Measurements from ENCODE around the gene BICRAL. TPM values are rescaled to one million over a fixed set of nuclear protein-coding genes. Genes with fewer than 3 reads are reported as not detected.

BICRAL gene
- polyA plus RNA-seq, 2 donors, result 2.4 to 3.0 TPM

DNA sequence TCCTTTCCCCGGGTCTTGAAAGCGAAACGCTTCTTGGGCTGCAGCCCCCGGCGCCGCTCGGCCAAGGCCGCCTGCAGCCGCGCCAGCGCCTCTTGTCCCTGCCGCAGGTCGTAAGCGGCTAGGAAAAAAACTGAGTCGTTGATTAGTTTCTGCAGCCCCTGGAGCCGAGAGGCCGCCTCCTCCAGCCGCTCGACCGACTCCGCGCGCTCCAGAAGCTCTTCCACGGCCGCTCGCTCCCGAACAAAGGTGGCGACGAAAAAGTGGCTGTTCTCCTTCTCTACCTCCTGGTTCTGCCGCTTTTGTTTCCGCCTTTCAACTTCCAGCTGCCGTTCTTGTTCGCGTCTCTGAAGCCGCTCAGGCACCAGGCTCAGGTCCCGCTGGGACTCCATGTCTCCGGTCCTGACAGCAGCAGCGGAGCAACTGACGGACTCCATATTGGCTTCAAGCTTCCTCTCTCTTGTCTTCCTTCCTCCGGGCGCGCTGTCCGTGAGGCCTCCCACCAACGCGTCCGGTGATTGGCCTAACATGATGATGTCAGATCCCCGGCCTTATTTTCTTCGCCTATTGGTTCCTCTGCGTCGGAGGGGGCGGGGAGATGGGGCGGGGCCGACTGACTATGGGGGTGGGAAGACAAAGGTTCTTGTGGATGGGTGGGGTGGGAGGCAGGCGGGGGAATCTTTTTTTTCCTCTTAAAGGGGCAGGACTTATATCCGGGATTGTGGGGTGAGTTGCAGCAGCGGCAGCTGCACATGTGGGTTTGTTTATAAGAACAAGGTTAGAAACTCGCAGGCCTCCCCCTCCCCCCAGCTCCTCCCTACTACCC is 36.0 kb upstream of the BICRAL start, which contains the start of gene TBCC:
TBCC (minus strand) TSS at position 464 of the 823 bp plus-strand sequence; CDS start at position 434, 30 bp downstream.
- Histone ChIP-seq H3K4me1 (ENCODE audit: control insufficient read depth in 2 of 2, insufficient read depth in 2 of 2, low read length in 1 of 2) (peaks cover 2 to 7% of the 10 kb centered on the region in 2 donors), H3K36me3 (ENCODE audit: control insufficient read depth in 2 of 2, insufficient read depth in 2 of 2, low read length in 1 of 2) (no peaks in the 10 kb centered on the region)
- 1% methylated on average over 56 to 57 of the region's 57 CpGs for WGBS, 2 donors

DNA sequence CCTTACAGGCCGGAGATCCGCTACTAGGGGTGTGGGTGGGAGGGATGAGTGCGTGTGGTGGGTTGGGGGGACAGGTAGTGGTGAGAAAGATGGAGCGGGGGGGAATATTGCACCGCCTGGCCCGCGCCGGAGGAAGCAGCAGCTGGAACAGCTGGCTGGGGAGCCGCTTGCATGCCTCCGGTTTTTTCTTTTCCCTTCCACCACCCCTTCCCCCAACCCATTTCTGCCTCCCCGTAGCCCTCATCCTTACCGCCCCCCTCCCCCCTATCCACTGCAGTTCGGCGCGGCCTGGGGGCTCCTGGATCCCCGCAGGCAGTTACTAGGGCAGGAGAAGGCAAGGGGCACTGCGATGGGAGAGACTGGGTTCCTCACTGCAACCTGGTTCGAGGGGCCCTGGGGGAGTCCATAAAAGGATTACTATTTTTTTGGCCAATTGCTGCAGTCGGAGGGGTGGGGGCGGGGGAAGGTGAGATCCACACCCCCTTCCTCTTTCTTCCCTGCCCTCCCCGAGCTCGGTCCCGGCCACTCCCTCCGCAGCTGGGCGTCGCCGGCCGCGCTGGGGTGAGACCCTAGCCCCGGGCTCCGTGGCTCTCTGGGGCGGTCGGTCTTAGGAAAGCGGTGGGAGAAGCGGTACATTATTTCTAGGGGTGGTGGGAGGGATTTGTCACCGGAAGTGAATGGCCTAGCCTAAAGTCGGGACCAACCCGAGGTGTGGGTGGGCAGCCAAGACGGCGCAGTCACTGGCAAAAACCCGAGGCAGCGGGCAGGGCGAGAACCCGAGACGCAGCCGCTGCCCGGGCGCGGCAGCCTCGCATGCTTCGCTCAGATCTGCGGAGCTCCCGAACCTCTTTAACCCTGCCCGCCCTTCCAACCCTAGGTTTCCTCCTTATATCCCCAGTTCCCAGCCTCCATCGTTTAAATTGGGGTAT is 35.1 kb upstream of the BICRAL start:
- peaks cover 2 to 7% of the 10 kb centered on the region in 2 donors for H3K4me1 ChIP-seq (ENCODE audit: control insufficient read depth in 2 of 2, insufficient read depth in 2 of 2, low read length in 1 of 2)
- no peaks in the 10 kb centered on the region for H3K36me3 ChIP-seq (ENCODE audit: control insufficient read depth in 2 of 2, insufficient read depth in 2 of 2, low read length in 1 of 2)
- H3K27ac ChIP-seq (ENCODE audit: low read depth in 2 of 2, low read length in 1 of 2), result peak overlapping the region; percentile 96 to 98
- no peaks in the 10 kb centered on the region for H3K9me3 ChIP-seq (ENCODE audit: control insufficient read depth in 2 of 2, insufficient read depth in 1 of 2, low read depth in 1 of 2, low read length in 1 of 2)
- H3K4me3 ChIP-seq (ENCODE audit: low read depth in 1 of 2, low read length in 2 of 2), result peak overlapping the region; percentile 66 to 84
- no peaks in the 10 kb centered on the region for H3K27me3 ChIP-seq (ENCODE audit: control insufficient read depth in 1 of 2, insufficient read depth in 2 of 2, low read length in 2 of 2)
- WGBS, 2 donors, result 0 to 1% methylated on average over 52 to 55 of the region's 55 CpGs

More for the DNA sequence above, 36.0 kb upstream of the BICRAL start, which contains the start of gene TBCC:
- Histone ChIP-seq H3K27ac (ENCODE audit: low read depth in 2 of 2, low read length in 1 of 2) (peak within 1 kb of the TSS; percentile 96 to 98), H3K4me3 (ENCODE audit: low read depth in 1 of 2, low read length in 2 of 2) (peak within 1 kb of the TSS; percentile 84 to 87), H3K9me3 (ENCODE audit: control insufficient read depth in 2 of 2, insufficient read depth in 1 of 2, low read depth in 1 of 2, low read length in 1 of 2) (no peaks in the 10 kb centered on the region), H3K27me3 (ENCODE audit: control insufficient read depth in 1 of 2, insufficient read depth in 2 of 2, low read length in 2 of 2) (no peaks in the 10 kb centered on the region)

DNA sequence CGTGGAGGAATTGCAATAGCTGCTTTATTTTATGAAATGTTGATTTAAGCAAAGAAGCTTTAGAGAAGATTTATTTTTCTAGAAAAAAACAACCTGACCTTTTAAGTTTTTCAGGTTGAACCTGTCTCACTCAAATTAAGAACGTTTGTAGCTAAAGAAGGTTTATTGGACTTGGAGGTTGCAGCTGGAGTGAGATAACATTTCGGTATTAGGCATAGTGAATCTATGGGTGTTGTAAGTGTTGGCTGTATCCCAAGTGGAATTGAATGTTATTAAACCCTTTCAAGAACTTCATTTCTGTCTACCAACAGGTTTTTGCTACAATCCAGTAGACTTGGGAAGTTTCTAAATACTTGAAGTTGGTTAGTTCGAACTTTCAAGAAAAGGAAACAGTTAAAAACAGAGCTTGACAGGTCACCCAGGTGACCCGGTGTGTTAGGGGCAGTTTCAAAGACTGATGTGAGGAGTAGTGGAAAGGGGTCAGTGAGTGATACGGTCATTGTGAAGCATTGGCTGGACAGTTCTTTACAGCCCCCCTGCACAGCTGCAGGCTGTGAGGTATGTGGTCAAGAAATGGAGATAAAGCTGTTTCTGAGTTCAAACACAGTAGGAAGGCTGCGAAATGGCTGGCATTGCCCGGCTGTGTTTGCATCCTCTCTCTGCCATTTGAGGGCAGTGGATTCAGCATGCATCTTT is 33.5 kb upstream of the BICRAL start:
- Histone ChIP-seq H3K4me3 (ENCODE audit: low read depth in 1 of 2, low read length in 2 of 2) (no peak overlapping the region), H3K4me1 (ENCODE audit: control insufficient read depth in 2 of 2, insufficient read depth in 2 of 2, low read length in 1 of 2) (peaks cover 0 to 11% of the 10 kb centered on the region in 2 donors), H3K27me3 (ENCODE audit: control insufficient read depth in 1 of 2, insufficient read depth in 2 of 2, low read length in 2 of 2) (no peaks in the 10 kb centered on the region), H3K27ac (ENCODE audit: low read depth in 2 of 2, low read length in 1 of 2) (peak overlapping the region in 1 of 2 donors; percentile 63), H3K36me3 (ENCODE audit: control insufficient read depth in 2 of 2, insufficient read depth in 2 of 2, low read length in 1 of 2) (no peaks in the 10 kb centered on the region), H3K9me3 (ENCODE audit: control insufficient read depth in 2 of 2, insufficient read depth in 1 of 2, low read depth in 1 of 2, low read length in 1 of 2) (no peaks in the 10 kb centered on the region)
- 39 to 46% methylated on average over 8 of the region's 8 CpGs for WGBS, 2 donors

GRCh38 chr6:42751055-42751454 is 30.8 kb upstream of the BICRAL start:
- 75 to 81% methylated on average over 3 of the region's 3 CpGs for WGBS, 2 donors
- no peak overlapping the region for H3K4me3 ChIP-seq (ENCODE audit: low read depth in 1 of 2, low read length in 2 of 2)

GRCh38 chr6:42754759-42755158 is 27.1 kb upstream of the BICRAL start:
- Histone ChIP-seq H3K27ac (ENCODE audit: low read depth in 2 of 2, low read length in 1 of 2) (no peak overlapping the region), H3K27me3 (ENCODE audit: control insufficient read depth in 1 of 2, insufficient read depth in 2 of 2, low read length in 2 of 2) (no peaks in the 10 kb centered on the region)
- WGBS, 2 donors, result 90 to 95% methylated on average over 5 of the region's 5 CpGs

More at GRCh38 chr6:42751055-42751454, 30.8 kb upstream of the BICRAL start:
- Histone ChIP-seq H3K4me1 (ENCODE audit: control insufficient read depth in 2 of 2, insufficient read depth in 2 of 2, low read length in 1 of 2) (peaks cover 0 to 8% of the 10 kb centered on the region in 2 donors), H3K27ac (ENCODE audit: low read depth in 2 of 2, low read length in 1 of 2) (no peak overlapping the region), H3K27me3 (ENCODE audit: control insufficient read depth in 1 of 2, insufficient read depth in 2 of 2, low read length in 2 of 2) (no peaks in the 10 kb centered on the region), H3K9me3 (ENCODE audit: control insufficient read depth in 2 of 2, insufficient read depth in 1 of 2, low read depth in 1 of 2, low read length in 1 of 2) (no peaks in the 10 kb centered on the region), H3K36me3 (ENCODE audit: control insufficient read depth in 2 of 2, insufficient read depth in 2 of 2, low read length in 1 of 2) (no peaks in the 10 kb centered on the region)

GRCh38 chr6:42756722-42757121 is 25.1 kb upstream of the BICRAL start:
- no peak overlapping the region for H3K4me3 ChIP-seq (ENCODE audit: low read depth in 1 of 2, low read length in 2 of 2)
- 95 to 96% methylated on average over 7 of the region's 7 CpGs for WGBS, 2 donors
- peaks cover 0 to 7% of the 10 kb centered on the region in 2 donors for H3K4me1 ChIP-seq (ENCODE audit: control insufficient read depth in 2 of 2, insufficient read depth in 2 of 2, low read length in 1 of 2)
- no peaks in the 10 kb centered on the region for H3K36me3 ChIP-seq (ENCODE audit: control insufficient read depth in 2 of 2, insufficient read depth in 2 of 2, low read length in 1 of 2)
- H3K9me3 ChIP-seq (ENCODE audit: control insufficient read depth in 2 of 2, insufficient read depth in 1 of 2, low read depth in 1 of 2, low read length in 1 of 2), result no peaks in the 10 kb centered on the region
- H3K27me3 ChIP-seq (ENCODE audit: control insufficient read depth in 1 of 2, insufficient read depth in 2 of 2, low read length in 2 of 2), result no peaks in the 10 kb centered on the region
- H3K27ac ChIP-seq (ENCODE audit: low read depth in 2 of 2, low read length in 1 of 2), result no peak overlapping the region

More at GRCh38 chr6:42754759-42755158, 27.1 kb upstream of the BICRAL start:
- no peaks in the 10 kb centered on the region for H3K9me3 ChIP-seq (ENCODE audit: control insufficient read depth in 2 of 2, insufficient read depth in 1 of 2, low read depth in 1 of 2, low read length in 1 of 2)
- H3K36me3 ChIP-seq (ENCODE audit: control insufficient read depth in 2 of 2, insufficient read depth in 2 of 2, low read length in 1 of 2), result no peaks in the 10 kb centered on the region
- peaks cover 0 to 7% of the 10 kb centered on the region in 2 donors for H3K4me1 ChIP-seq (ENCODE audit: control insufficient read depth in 2 of 2, insufficient read depth in 2 of 2, low read length in 1 of 2)
- no peak overlapping the region for H3K4me3 ChIP-seq (ENCODE audit: low read depth in 1 of 2, low read length in 2 of 2)

- Histone ChIP-seq H3K4me3 (ENCODE audit: low read depth in 1 of 2, low read length in 2 of 2) (no peak overlapping the region), H3K36me3 (ENCODE audit: control insufficient read depth in 2 of 2, insufficient read depth in 2 of 2, low read length in 1 of 2) (no peaks in the 10 kb centered on the region), H3K9me3 (ENCODE audit: control insufficient read depth in 2 of 2, insufficient read depth in 1 of 2, low read depth in 1 of 2, low read length in 1 of 2) (no peaks in the 10 kb centered on the region), H3K27ac (ENCODE audit: low read depth in 2 of 2, low read length in 1 of 2) (no peak overlapping the region), H3K4me1 (ENCODE audit: control insufficient read depth in 2 of 2, insufficient read depth in 2 of 2, low read length in 1 of 2) (peaks cover 0 to 3% of the 10 kb centered on the region in 2 donors), H3K27me3 (ENCODE audit: control insufficient read depth in 1 of 2, insufficient read depth in 2 of 2, low read length in 2 of 2) (no peaks in the 10 kb centered on the region)
- 92 to 95% methylated on average over 3 of the region's 3 CpGs for WGBS, 2 donors
Measured at GRCh38 chr6:42758756-42759430, 23.0 kb upstream of the BICRAL start.

DNA sequence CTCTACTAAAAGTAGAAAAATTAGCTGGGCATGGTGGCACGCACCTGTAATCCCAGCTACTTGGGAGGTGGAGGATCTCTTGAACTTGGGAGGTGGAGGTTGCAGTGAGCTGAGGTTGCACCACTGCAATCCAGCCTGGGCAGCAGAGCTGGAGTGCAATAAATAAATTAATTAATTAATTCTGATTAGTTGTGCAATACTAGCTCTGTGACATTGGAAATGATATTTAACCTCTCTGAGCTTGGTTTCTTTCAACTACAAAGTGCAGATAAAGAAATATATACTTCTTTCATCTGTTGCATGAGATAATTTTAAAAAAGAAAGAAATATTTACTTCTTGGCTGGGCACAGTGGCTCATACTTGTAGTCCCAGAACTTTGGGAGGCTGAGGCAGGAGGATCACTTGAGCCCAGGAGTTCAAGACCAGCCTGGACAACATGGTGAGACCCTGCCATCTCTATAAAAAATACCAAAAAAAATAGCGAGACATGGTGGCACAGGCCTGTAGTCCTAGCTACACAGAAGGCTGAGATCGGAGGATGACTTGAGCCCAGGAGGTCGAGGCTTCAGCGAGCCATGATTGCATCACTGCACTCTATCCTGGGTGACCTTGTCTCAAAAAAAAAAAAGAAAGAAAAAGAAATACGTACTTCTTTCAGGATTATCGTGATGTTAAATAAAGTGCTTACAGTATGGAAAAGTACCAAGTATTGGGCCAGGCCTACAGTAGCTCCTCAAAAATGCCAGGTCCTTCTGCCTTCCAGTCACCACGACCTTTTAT is 20.4 kb upstream of the BICRAL start:
- no peaks in the 10 kb centered on the region for H3K9me3 ChIP-seq (ENCODE audit: control insufficient read depth in 2 of 2, insufficient read depth in 1 of 2, low read depth in 1 of 2, low read length in 1 of 2)
- no peaks in the 10 kb centered on the region for H3K27me3 ChIP-seq (ENCODE audit: control insufficient read depth in 1 of 2, insufficient read depth in 2 of 2, low read length in 2 of 2)
- WGBS, 2 donors, result 89 to 93% methylated on average over 8 of the region's 8 CpGs
- H3K4me1 ChIP-seq (ENCODE audit: control insufficient read depth in 2 of 2, insufficient read depth in 2 of 2, low read length in 1 of 2), result peaks cover 0 to 3% of the 10 kb centered on the region in 2 donors
- H3K27ac ChIP-seq (ENCODE audit: low read depth in 2 of 2, low read length in 1 of 2), result no peak overlapping the region
- H3K4me3 ChIP-seq (ENCODE audit: low read depth in 1 of 2, low read length in 2 of 2), result no peak overlapping the region
- no peaks in the 10 kb centered on the region for H3K36me3 ChIP-seq (ENCODE audit: control insufficient read depth in 2 of 2, insufficient read depth in 2 of 2, low read length in 1 of 2)
